Measurements from ENCODE around the gene RAB5B.

The RAB5B gene

DNA sequence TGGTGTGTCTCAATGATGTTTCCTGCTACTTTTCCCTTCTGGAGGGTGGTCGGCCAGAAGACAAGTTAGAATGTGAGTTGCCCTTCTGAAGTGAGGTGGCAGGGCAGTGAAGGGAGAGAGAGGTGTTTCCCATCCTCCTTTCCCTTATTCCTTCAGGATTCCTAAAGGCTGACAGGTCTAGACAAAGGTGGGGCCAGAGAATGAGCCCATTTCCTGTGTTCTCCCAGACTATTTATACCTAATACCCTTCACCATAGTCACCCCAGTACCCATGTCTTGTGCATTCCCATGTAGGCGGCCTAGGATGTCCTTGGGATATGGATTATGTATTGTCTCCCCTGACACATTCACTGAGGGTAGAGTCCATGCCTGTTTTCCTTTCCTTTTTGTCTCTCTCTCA is 35.9 kb upstream of the RAB5B start:
- Histone ChIP-seq H3K4me3 (ENCODE audit: low read length) (no peak overlapping the region), H3K4me2 (ENCODE audit: low read length) (no peak overlapping the region), H3K56ac (ENCODE audit: low read length) (no peak overlapping the region), H3K79me2 (ENCODE audit: control insufficient read depth, insufficient read depth, low read length) (no peaks in the 10 kb centered on the region), H3K79me1 (ENCODE audit: low read length) (no peaks in the 10 kb centered on the region), H4K8ac (ENCODE audit: low read depth, low read length) (no peak overlapping the region), H3K4me1 (ENCODE audit: control insufficient read depth, low read depth, low read length) (no peaks in the 10 kb centered on the region), H4K5ac (ENCODE audit: low read length) (no peak overlapping the region), H3K36me3 (ENCODE audit: control insufficient read depth, insufficient read depth, low read length) (no peaks in the 10 kb centered on the region), H2BK5ac (ENCODE audit: low read length) (no peak overlapping the region), H3K27ac (ENCODE audit: low read depth, low read length) (no peak overlapping the region), H3K4ac (ENCODE audit: low read depth, low read length) (no peak overlapping the region), H2BK15ac (replicated peaks; ENCODE audit: low read depth) (no peak overlapping the region), H3K9ac (ENCODE audit: low read length) (no peak overlapping the region), H3K23ac (ENCODE audit: low read length) (no peak overlapping the region), H3K27me3 (ENCODE audit: insufficient read depth, low read length, poor library complexity) (peaks cover 6% of the 10 kb centered on the region), H2BK120ac (ENCODE audit: low read depth, low read length) (no peak overlapping the region), H3K18ac (ENCODE audit: low read length) (no peak overlapping the region), H2AK5ac (ENCODE audit: low read length) (no peak overlapping the region)
- peak; percentile 26 for DNase-seq
- no CpG with 5 or more reads among the region's 2 CpGs for WGBS (ENCODE audit: extremely low coverage, insufficient coverage, low lambda C conversion rate)

DNA sequence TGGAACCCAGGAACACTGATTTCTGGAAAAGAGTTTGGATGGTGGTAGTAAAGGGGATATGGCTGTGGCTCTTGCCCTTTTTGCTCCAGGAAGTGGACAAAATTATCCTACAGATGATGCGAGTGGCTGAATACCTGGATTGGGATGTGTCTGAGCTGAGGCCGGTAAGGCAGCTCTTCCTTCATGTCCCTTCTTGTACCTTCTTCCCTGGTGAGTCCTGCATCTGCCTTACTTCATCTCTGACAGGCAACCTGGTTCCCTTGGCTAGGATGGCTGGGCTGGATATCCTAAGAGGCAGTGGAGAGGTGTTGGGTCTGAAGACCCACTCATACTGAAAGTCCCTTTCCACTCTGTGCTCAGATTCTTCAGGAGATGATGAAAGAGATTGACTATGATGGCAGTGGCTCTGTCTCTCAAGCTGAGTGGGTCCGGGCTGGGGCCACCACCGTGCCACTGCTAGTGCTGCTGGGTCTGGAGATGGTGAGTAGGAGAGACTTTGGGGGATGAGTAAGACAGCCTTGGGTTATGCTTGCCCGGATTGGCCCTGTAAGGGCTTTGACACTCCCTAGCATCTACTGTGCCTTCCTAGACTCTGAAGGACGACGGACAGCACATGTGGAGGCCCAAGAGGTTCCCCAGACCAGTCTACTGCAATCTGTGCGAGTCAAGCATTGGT is 34.9 kb upstream of the RAB5B start:
- Histone ChIP-seq H3K27ac (ENCODE audit: low read depth, low read length) (no peak overlapping the region), H3K4me3 (ENCODE audit: low read length) (no peak overlapping the region), H3K18ac (ENCODE audit: low read length) (no peak overlapping the region), H3K4ac (ENCODE audit: low read depth, low read length) (no peak overlapping the region), H4K8ac (ENCODE audit: low read depth, low read length) (no peak overlapping the region), H3K23ac (ENCODE audit: low read length) (peak overlapping the region; percentile 69), H2AK5ac (ENCODE audit: low read length) (no peak overlapping the region), H2BK120ac (ENCODE audit: low read depth, low read length) (no peak overlapping the region), H2BK15ac (replicated peaks; ENCODE audit: low read depth) (no peak overlapping the region), H3K36me3 (ENCODE audit: control insufficient read depth, insufficient read depth, low read length) (no peaks in the 10 kb centered on the region), H3K56ac (ENCODE audit: low read length) (no peak overlapping the region), H4K5ac (ENCODE audit: low read length) (no peak overlapping the region), H3K27me3 (ENCODE audit: insufficient read depth, low read length, poor library complexity) (peaks cover 4% of the 10 kb centered on the region), H3K4me2 (ENCODE audit: low read length) (no peak overlapping the region), H3K9ac (ENCODE audit: low read length) (no peak overlapping the region), H3K4me1 (ENCODE audit: control insufficient read depth, low read depth, low read length) (no peaks in the 10 kb centered on the region), H3K79me2 (ENCODE audit: control insufficient read depth, insufficient read depth, low read length) (no peaks in the 10 kb centered on the region), H2BK5ac (ENCODE audit: low read length) (no peak overlapping the region), H3K79me1 (ENCODE audit: low read length) (no peaks in the 10 kb centered on the region)
- DNase-seq: no peak
- WGBS (ENCODE audit: extremely low coverage, insufficient coverage, low lambda C conversion rate): no CpG with 5 or more reads among the region's 8 CpGs

- no peak overlapping the region for H2BK120ac ChIP-seq (ENCODE audit: low read depth, low read length)
- H2BK15ac ChIP-seq (replicated peaks; ENCODE audit: low read depth): no peak overlapping the region
- WGBS (ENCODE audit: extremely low coverage, insufficient coverage, low lambda C conversion rate): no CpG with 5 or more reads among the region's 18 CpGs
- no peak overlapping the region for H3K18ac ChIP-seq (ENCODE audit: low read length)
- peak overlapping the region; percentile 42 for H3K56ac ChIP-seq (ENCODE audit: low read length)
- H3K23ac ChIP-seq (ENCODE audit: low read length): no peak overlapping the region
- H3K27me3 ChIP-seq (ENCODE audit: insufficient read depth, low read length, poor library complexity): no peaks in the 10 kb centered on the region
- no peak overlapping the region for H4K8ac ChIP-seq (ENCODE audit: low read depth, low read length)
- no peak overlapping the region for H3K4me2 ChIP-seq (ENCODE audit: low read length)
- no peak overlapping the region for H2BK5ac ChIP-seq (ENCODE audit: low read length)
- H3K4me3 ChIP-seq (ENCODE audit: low read length): no peak overlapping the region
- H3K79me1 ChIP-seq (ENCODE audit: low read length): no peaks in the 10 kb centered on the region
- no peak overlapping the region for H3K4ac ChIP-seq (ENCODE audit: low read depth, low read length)
- peak; percentile 91 for DNase-seq
- H3K79me2 ChIP-seq (ENCODE audit: control insufficient read depth, insufficient read depth, low read length): no peaks in the 10 kb centered on the region
- no peaks in the 10 kb centered on the region for H3K4me1 ChIP-seq (ENCODE audit: control insufficient read depth, low read depth, low read length)
- peak overlapping the region; percentile 37 for H3K9ac ChIP-seq (ENCODE audit: low read length)
- no peak overlapping the region for H2AK5ac ChIP-seq (ENCODE audit: low read length)
- H4K5ac ChIP-seq (ENCODE audit: low read length): no peak overlapping the region
- H3K27ac ChIP-seq (ENCODE audit: low read depth, low read length): no peak overlapping the region
- H3K36me3 ChIP-seq (ENCODE audit: control insufficient read depth, insufficient read depth, low read length): no peaks in the 10 kb centered on the region
Measured at GRCh38 chr12:55940065-55940732, 33.7 kb upstream of the RAB5B start.

GRCh38 chr12:55942055-55942454 is 31.8 kb upstream of the RAB5B start:
- Histone ChIP-seq H3K9ac (ENCODE audit: low read length) (no peak overlapping the region), H3K79me1 (ENCODE audit: low read length) (no peaks in the 10 kb centered on the region), H3K27ac (ENCODE audit: low read depth, low read length) (no peak overlapping the region), H3K18ac (ENCODE audit: low read length) (no peak overlapping the region), H4K5ac (ENCODE audit: low read length) (no peak overlapping the region), H3K79me2 (ENCODE audit: control insufficient read depth, insufficient read depth, low read length) (no peaks in the 10 kb centered on the region), H3K56ac (ENCODE audit: low read length) (peak overlapping the region; percentile 26), H3K27me3 (ENCODE audit: insufficient read depth, low read length, poor library complexity) (no peaks in the 10 kb centered on the region), H4K8ac (ENCODE audit: low read depth, low read length) (no peak overlapping the region), H2BK15ac (replicated peaks; ENCODE audit: low read depth) (no peak overlapping the region), H2BK120ac (ENCODE audit: low read depth, low read length) (no peak overlapping the region), H3K36me3 (ENCODE audit: control insufficient read depth, insufficient read depth, low read length) (no peaks in the 10 kb centered on the region), H2BK5ac (ENCODE audit: low read length) (no peak overlapping the region), H2AK5ac (ENCODE audit: low read length) (no peak overlapping the region), H3K4me2 (ENCODE audit: low read length) (no peak overlapping the region), H3K4me1 (ENCODE audit: control insufficient read depth, low read depth, low read length) (no peaks in the 10 kb centered on the region), H3K4me3 (ENCODE audit: low read length) (no peak overlapping the region), H3K4ac (ENCODE audit: low read depth, low read length) (no peak overlapping the region), H3K23ac (ENCODE audit: low read length) (no peak overlapping the region)
- no CpG with 5 or more reads among the region's 4 CpGs for WGBS (ENCODE audit: extremely low coverage, insufficient coverage, low lambda C conversion rate)
- DNase-seq: no peak

DNA sequence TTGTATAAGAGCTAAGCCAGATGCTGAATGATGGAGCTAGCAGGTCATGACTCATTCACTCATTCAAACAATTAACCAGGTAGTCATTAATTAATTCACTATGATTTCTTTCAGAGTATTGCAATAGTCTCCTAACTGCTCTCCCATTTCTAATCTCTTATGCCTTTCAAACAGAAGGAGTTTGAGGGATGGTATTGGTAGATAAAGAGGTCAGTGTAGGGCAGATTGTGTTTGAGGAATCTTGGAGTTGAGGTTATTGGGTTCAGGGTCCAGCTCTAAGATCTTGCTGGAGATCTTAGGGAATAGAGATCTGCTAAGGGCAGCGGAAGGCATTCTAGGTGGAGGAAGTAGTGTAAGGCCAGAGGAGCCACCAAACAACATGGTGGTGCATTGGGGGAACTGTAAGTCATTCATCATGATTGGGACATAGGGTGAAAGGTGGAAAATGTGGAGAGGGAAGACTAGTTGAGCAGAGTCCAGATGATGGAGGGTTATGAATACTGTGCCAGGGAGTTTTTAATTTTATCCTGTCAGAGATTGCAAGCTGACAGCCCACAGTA is 31.2 kb upstream of the RAB5B start:
- no peak overlapping the region for H3K27ac ChIP-seq (ENCODE audit: low read depth, low read length)
- WGBS (ENCODE audit: extremely low coverage, insufficient coverage, low lambda C conversion rate): no CpG with 5 or more reads among the region's 1 CpG

More for the DNA sequence above, 31.2 kb upstream of the RAB5B start:
- H3K4ac ChIP-seq (ENCODE audit: low read depth, low read length): no peak overlapping the region
- no peak overlapping the region for H2AK5ac ChIP-seq (ENCODE audit: low read length)
- no peak overlapping the region for H3K9ac ChIP-seq (ENCODE audit: low read length)
- H3K4me3 ChIP-seq (ENCODE audit: low read length): no peak overlapping the region
- no peaks in the 10 kb centered on the region for H3K4me1 ChIP-seq (ENCODE audit: control insufficient read depth, low read depth, low read length)
- H3K79me1 ChIP-seq (ENCODE audit: low read length): no peaks in the 10 kb centered on the region
- H3K79me2 ChIP-seq (ENCODE audit: control insufficient read depth, insufficient read depth, low read length): no peaks in the 10 kb centered on the region
- no peaks in the 10 kb centered on the region for H3K36me3 ChIP-seq (ENCODE audit: control insufficient read depth, insufficient read depth, low read length)
- no peak overlapping the region for H2BK120ac ChIP-seq (ENCODE audit: low read depth, low read length)
- no peak overlapping the region for H2BK15ac ChIP-seq (replicated peaks; ENCODE audit: low read depth)
- H4K8ac ChIP-seq (ENCODE audit: low read depth, low read length): no peak overlapping the region
- H3K23ac ChIP-seq (ENCODE audit: low read length): no peak overlapping the region
- no peak overlapping the region for H2BK5ac ChIP-seq (ENCODE audit: low read length)
- no peak overlapping the region for H4K5ac ChIP-seq (ENCODE audit: low read length)
- H3K27me3 ChIP-seq (ENCODE audit: insufficient read depth, low read length, poor library complexity): no peaks in the 10 kb centered on the region
- no peak overlapping the region for H3K56ac ChIP-seq (ENCODE audit: low read length)
- no peak for DNase-seq
- H3K18ac ChIP-seq (ENCODE audit: low read length): no peak overlapping the region
- no peak overlapping the region for H3K4me2 ChIP-seq (ENCODE audit: low read length)

Measured in mesendoderm (in vitro differentiated cells).